Measurements from ENCODE around the gene LRP6. TPM values are rescaled to one million over a fixed set of nuclear protein-coding genes. Genes with fewer than 3 reads are reported as not detected.

The LRP6 gene
- total and polyA plus RNA-seq, 2 of the 13 experiments (the other 11 are each of a cell fraction or from before 2014, with no cell fraction given) = 33.8 to 42.0 TPM

DNA sequence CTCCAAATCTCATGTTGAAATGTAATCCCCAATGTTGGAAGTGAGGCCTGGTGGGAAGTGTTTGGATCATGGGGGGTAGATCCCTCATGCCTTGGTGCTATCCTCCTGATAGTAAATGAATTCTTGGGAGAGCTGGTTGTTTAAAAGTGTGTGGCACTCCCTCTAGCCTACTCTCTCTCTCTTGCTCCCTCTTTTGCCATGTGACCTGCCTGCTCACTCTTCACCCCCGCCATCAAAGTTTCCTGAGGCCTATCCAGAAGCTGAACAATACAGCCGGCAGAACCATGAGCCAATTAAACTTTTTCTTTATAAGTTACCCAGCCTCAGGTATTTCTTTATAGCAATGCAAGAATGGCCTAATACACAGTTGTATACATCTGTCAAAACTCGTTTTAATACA is 133.6 kb downstream of the LRP6 start:
- TF ChIP-seq NR2F2 (IDR thresholded peaks at IDR 0.05; ENCODE audit: borderline replicate concordance, low read depth) (no peak), NCOA2 (CRISPR knock-in tag; IDR thresholded peaks at IDR 0.05) (no peak), ZNF552 (CRISPR knock-in tag; IDR thresholded peaks at IDR 0.05; ENCODE audit: borderline replicate concordance) (no peak), NR2F1 (CRISPR knock-in tag; IDR thresholded peaks at IDR 0.05) (no peak), ZNF329 (CRISPR knock-in tag; IDR thresholded peaks at IDR 0.05; ENCODE audit: low read depth) (no peak), KMT2B (CRISPR knock-in tag; IDR thresholded peaks at IDR 0.05) (no peak), ATF7 (IDR thresholded peaks at IDR 0.05) (no peak), ATF7 (CRISPR knock-in tag; IDR thresholded peaks at IDR 0.05) (no peak), DMAP1 (CRISPR knock-in tag; IDR thresholded peaks at IDR 0.05) (no peak)
- TF ChIP-seq, protein P1, sequence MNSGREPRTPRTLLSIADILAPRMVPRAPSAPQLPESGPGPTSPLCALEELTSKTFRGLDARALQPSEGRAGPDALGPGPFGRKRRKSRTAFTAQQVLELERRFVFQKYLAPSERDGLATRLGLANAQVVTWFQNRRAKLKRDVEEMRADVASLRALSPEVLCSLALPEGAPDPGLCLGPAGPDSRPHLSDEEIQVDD (CRISPR knock-in tag; IDR thresholded peaks at IDR 0.05; ENCODE audit: borderline replicate concordance) = no peak
- TF ChIP-seq, protein P2, sequence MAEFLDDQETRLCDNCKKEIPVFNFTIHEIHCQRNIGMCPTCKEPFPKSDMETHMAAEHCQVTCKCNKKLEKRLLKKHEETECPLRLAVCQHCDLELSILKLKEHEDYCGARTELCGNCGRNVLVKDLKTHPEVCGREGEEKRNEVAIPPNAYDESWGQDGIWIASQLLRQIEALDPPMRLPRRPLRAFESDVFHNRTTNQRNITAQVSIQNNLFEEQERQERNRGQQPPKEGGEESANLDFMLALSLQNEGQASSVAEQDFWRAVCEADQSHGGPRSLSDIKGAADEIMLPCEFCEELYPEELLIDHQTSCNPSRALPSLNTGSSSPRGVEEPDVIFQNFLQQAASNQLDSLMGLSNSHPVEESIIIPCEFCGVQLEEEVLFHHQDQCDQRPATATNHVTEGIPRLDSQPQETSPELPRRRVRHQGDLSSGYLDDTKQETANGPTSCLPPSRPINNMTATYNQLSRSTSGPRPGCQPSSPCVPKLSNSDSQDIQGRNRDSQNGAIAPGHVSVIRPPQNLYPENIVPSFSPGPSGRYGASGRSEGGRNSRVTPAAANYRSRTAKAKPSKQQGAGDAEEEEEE (CRISPR knock-in tag; IDR thresholded peaks at IDR 0.05; ENCODE audit: borderline replicate concordance) = no peak
- no peaks in the 10 kb centered on the region for H3K79me2 ChIP-seq (ENCODE audit: insufficient read depth, low read length)
- no peaks in the 10 kb centered on the region for H3K27me3 ChIP-seq (ENCODE audit: control insufficient read depth in 1 of 2, insufficient read depth in 2 of 2, low read length in 2 of 2)
- no peaks in the 10 kb centered on the region for H4K20me1 ChIP-seq (ENCODE audit: insufficient read depth, low read length)
- H3K4me2 ChIP-seq (ENCODE audit: low read depth, low read length) = no peak overlapping the region
- H3K9me3 ChIP-seq (ENCODE audit: low read length) = no peaks in the 10 kb centered on the region
- H3K9ac ChIP-seq (ENCODE audit: insufficient read depth, low read depth, low read length) = no peak overlapping the region
- CTCF ChIA-PET (ENCODE audit: low intra/inter-chr PET ratio, low total read pairs) = no interaction called here
- WGBS (ENCODE audit: low lambda C conversion rate) = 94% methylated on average over 3 of the region's 3 CpGs
- H3K36me3 ChIP-seq (replicated peaks in 1 of 2; ENCODE audit: control insufficient read depth in 1 of 2, insufficient read depth in 2 of 2, low read length in 2 of 2) = peaks cover 10 to 49% of the 10 kb centered on the region in 2 experiments
- no peak for FAIRE-seq
- no peak overlapping the region for H3K4me3 ChIP-seq (replicated peaks in 1 of 3; ENCODE audit: insufficient read depth in 1 of 3, low read depth in 2 of 3, low read length in 3 of 3)
- in situ Hi-C loops (cut with HindIII; ENCODE audit: extremely low pct_ligation_motif_present, low pct_unique_long_range_greater_than_20kb) = no loop called here
- POLR2A ChIA-PET = no interaction called here
- BruUV-seq (replicated peaks) = no TSS peak
- no peak overlapping the region for H3K27ac ChIP-seq (ENCODE audit: extremely low read length, insufficient read depth, low read length)
- no peak for ATAC-seq
- peaks cover under 1% of the 10 kb centered on the region; the same call in 1 of the 2 replicates for H3K4me1 ChIP-seq (ENCODE audit: insufficient read depth, low read length)
- no peak overlapping the region for H2AFZ ChIP-seq (ENCODE audit: low read length)
- no peak for DNase-seq (ENCODE audit: low spot score)
- intact Hi-C loops (cut with micrococcal nuclease; ENCODE audit: unreplicated experiment) = no loop called here

Data from HepG2 (cell line).